KMS-11 (cell line): Measurements from ENCODE around the gene NSUN3.

Experiments used
- H2AFZ ChIP-seq: fragments of 200-600 bp; sonication (generic); 2 replicates; pipeline ENCODE4 v1.6.1; 2016; ENCODE audit warnings: antibody characterized with exemption, mixed run types, low read depth
- H3K27ac ChIP-seq: fragments of 200-600 bp; sonication (generic); 2 replicates; pipeline ENCODE4 v1.6.1; 2016; ENCODE audit warnings: mild to moderate bottlenecking, mixed run types
- H3K27me3 ChIP-seq: fragments of 200-600 bp; sonication (generic); 2 replicates; pipeline ENCODE4 v1.6.1; 2017; ENCODE audit warnings: mild to moderate bottlenecking, low read depth, mixed run types, moderate library complexity; ENCODE audit not compliant: insufficient read depth
- H3K36me3 ChIP-seq: fragments of 200-600 bp; sonication (generic); 2 replicates; pipeline ENCODE4 v1.6.1; 2017; ENCODE audit warnings: mild to moderate bottlenecking, mixed run types; ENCODE audit not compliant: insufficient read depth
- H3K4me1 ChIP-seq: fragments of 200-600 bp; sonication (generic); 2 replicates; pipeline ENCODE4 v1.6.1; 2016; ENCODE audit warnings: mild to moderate bottlenecking, low read depth, mixed run types; ENCODE audit not compliant: poor library complexity, severe bottlenecking
- H3K4me2 ChIP-seq: fragments of 200-600 bp; sonication (generic); 2 replicates; pipeline ENCODE4 v1.7.0; 2016; ENCODE audit warnings: mild to moderate bottlenecking, mixed run types
- H3K4me3 ChIP-seq: fragments of 200-600 bp; sonication (generic); IDR thresholded peaks from 2 replicates; pipeline ENCODE4 v1.6.1; 2017; ENCODE audit warnings: low read depth, low read length, mixed read lengths; ENCODE audit not compliant: insufficient read depth
- H3K79me2 ChIP-seq: fragments of 200-600 bp; sonication (generic); 2 replicates; pipeline ENCODE4 v1.6.1; 2016; ENCODE audit warnings: low read depth, mixed run types; ENCODE audit not compliant: insufficient read depth
- H3K9ac ChIP-seq: fragments of 200-600 bp; sonication (generic); 2 replicates; pipeline ENCODE4 v1.6.1; 2016; ENCODE audit warnings: mild to moderate bottlenecking, mixed run types
- H4K20me1 ChIP-seq: fragments of 200-600 bp; sonication (generic); 2 replicates; pipeline ENCODE4 v1.6.1; 2016; ENCODE audit warnings: mild to moderate bottlenecking, mixed run types; ENCODE audit not compliant: insufficient read depth
- CTCF ChIP-seq: fragments of 200-600 bp; sonication (generic); conservative IDR thresholded peaks from 2 replicates; pipeline ENCODE4 v1.6.1; 2017; ENCODE audit warnings: low read depth, mild to moderate bottlenecking, antibody characterized with exemption, low read length, moderate library complexity, mixed read lengths

NSUN3 gene

GRCh38 chr3:94176988-94177745 is 114.3 kb downstream of the NSUN3 start:
- Histone ChIP-seq H3K27me3 (no peaks in the 10 kb centered on the region), H3K4me2 (no peak overlapping the region), H3K27ac (no peak overlapping the region)

More at GRCh38 chr3:94176988-94177745, 114.3 kb downstream of the NSUN3 start:
- no peak for TF ChIP-seq CTCF
- Histone ChIP-seq H2AFZ (no peak overlapping the region), H4K20me1 (no peaks in the 10 kb centered on the region), H3K9ac (no peak overlapping the region), H3K4me3 (no peak overlapping the region), H3K36me3 (no peaks in the 10 kb centered on the region), H3K79me2 (no peaks in the 10 kb centered on the region), H3K4me1 (no peaks in the 10 kb centered on the region)
